ENCODE data around the gene SPEF2. TPM values are rescaled to one million over a fixed set of nuclear protein-coding genes. Genes with fewer than 3 reads are reported as not detected.

Gene SPEF2
- total and polyA plus RNA-seq, 9 of the 15 experiments (the other 6 are each of a cell fraction or from before 2014, with no cell fraction given) = 0.11 to 0.62 (median 0.20) TPM; not detected in 2

- FAIRE-seq (no peak), DNase-seq (ENCODE audit: extremely low read depth in 1 of 4, low spot score in 3 of 4) (no peak), ATAC-seq (no peak)
- H3K27ac ChIP-seq (ENCODE audit: extremely low read depth, low read depth, low read length) = no peak overlapping the region
- 0% methylated on average over 1 of the region's 1 CpG for WGBS (ENCODE audit: insufficient coverage, low coverage, missing lambda C conversion rate)
- H3K4me2 ChIP-seq (ENCODE audit: insufficient read depth, low read length) = no peak overlapping the region
- H3K9me3 ChIP-seq (replicated peaks; ENCODE audit: control insufficient read depth, insufficient read depth, low read depth, low read length) = no peaks in the 10 kb centered on the region
- H3K4me3 ChIP-seq = no peak overlapping the region
- intact Hi-C loops (cut with micrococcal nuclease) (no loop called here), in situ Hi-C loops (cut with MboI) (no loop called here)
- H4K20me1 ChIP-seq (replicated peaks; ENCODE audit: control insufficient read depth, insufficient read depth, low read length) = no peaks in the 10 kb centered on the region
- no peaks in the 10 kb centered on the region for H3K36me3 ChIP-seq (ENCODE audit: control insufficient read depth, insufficient read depth, low read length)
- H3K9me1 ChIP-seq (ENCODE audit: control insufficient read depth, insufficient read depth, low read length) = no peaks in the 10 kb centered on the region
- H3K9ac ChIP-seq (ENCODE audit: insufficient read depth in 1 of 2, low read depth in 2 of 2, low read length in 2 of 2) = no peak overlapping the region
- H3K27me3 ChIP-seq (ENCODE audit: control insufficient read depth in 2 of 2, insufficient read depth in 2 of 2, low read length in 2 of 2) = no peaks in the 10 kb centered on the region
- TF ChIP-seq SIX5 (IDR thresholded peaks at IDR 0.05; ENCODE audit: borderline replicate concordance in 1 of 2, insufficient read depth in 1 of 2, low read depth in 1 of 2, low read length in 2 of 2) (no peak), CHD1 (IDR thresholded peaks at IDR 0.05; ENCODE audit: low read length) (no peak), THRB (CRISPR knock-in tag; conservative IDR thresholded peaks at IDR 0.05) (no peak), ZNF133 (CRISPR knock-in tag; IDR thresholded peaks at IDR 0.05) (no peak), NCOR1 (IDR thresholded peaks at IDR 0.05) (no peak)
- H3K4me1 ChIP-seq (replicated peaks in 1 of 2; ENCODE audit: control insufficient read depth in 2 of 2, insufficient read depth in 2 of 2, low read length in 2 of 2) = no peaks in the 10 kb centered on the region
- CTCF ChIA-PET (ENCODE audit: low intra/inter-chr PET ratio) = no interaction called here
- no peak overlapping the region for H2AFZ ChIP-seq (ENCODE audit: low read depth, low read length)
- H3K79me2 ChIP-seq (ENCODE audit: control insufficient read depth, insufficient read depth, low read length) = no peaks in the 10 kb centered on the region
- POLR2A ChIA-PET = no interaction called here
- no TSS peak for BruUV-seq (replicated peaks)
Observed at GRCh38 chr5:35647128-35647527, 29.5 kb downstream of the SPEF2 start.

- ChIA-PET POLR2A (no interaction called here), CTCF (ENCODE audit: low intra/inter-chr PET ratio) (no interaction called here)
- DNase-seq (ENCODE audit: extremely low read depth in 1 of 4, low spot score in 3 of 4) (no peak), ATAC-seq (no peak), FAIRE-seq (no peak)
- H3K4me2 ChIP-seq (ENCODE audit: insufficient read depth, low read length) = no peak overlapping the region
- H3K4me1 ChIP-seq (replicated peaks in 1 of 2; ENCODE audit: control insufficient read depth in 2 of 2, insufficient read depth in 2 of 2, low read length in 2 of 2) = no peaks in the 10 kb centered on the region
- H2AFZ ChIP-seq (ENCODE audit: low read depth, low read length) = no peak overlapping the region
- in situ Hi-C loops (cut with MboI) = no loop called here
- no peaks in the 10 kb centered on the region for H3K79me2 ChIP-seq (ENCODE audit: control insufficient read depth, insufficient read depth, low read length)
- H3K36me3 ChIP-seq (ENCODE audit: control insufficient read depth, insufficient read depth, low read length) = no peaks in the 10 kb centered on the region
- H3K4me3 ChIP-seq = no peak overlapping the region
- H3K9me3 ChIP-seq (replicated peaks; ENCODE audit: control insufficient read depth, insufficient read depth, low read depth, low read length) = no peaks in the 10 kb centered on the region
- no peak overlapping the region for H3K9ac ChIP-seq (ENCODE audit: insufficient read depth in 1 of 2, low read depth in 2 of 2, low read length in 2 of 2)
- H3K27me3 ChIP-seq (ENCODE audit: control insufficient read depth in 2 of 2, insufficient read depth in 2 of 2, low read length in 2 of 2) = no peaks in the 10 kb centered on the region
- no peak overlapping the region for H3K27ac ChIP-seq (ENCODE audit: extremely low read depth, low read depth, low read length)
- no peaks in the 10 kb centered on the region for H3K9me1 ChIP-seq (ENCODE audit: control insufficient read depth, insufficient read depth, low read length)
- H4K20me1 ChIP-seq (replicated peaks; ENCODE audit: control insufficient read depth, insufficient read depth, low read length) = no peaks in the 10 kb centered on the region
- no TSS peak for BruUV-seq (replicated peaks)
- intact Hi-C loops (cut with micrococcal nuclease) = no loop called here
- WGBS (ENCODE audit: insufficient coverage, low coverage, missing lambda C conversion rate) = 5% methylated on average over 1 of the region's 1 CpG
- TF ChIP-seq ZNF395 (CRISPR knock-in tag; IDR thresholded peaks at IDR 0.05) (no peak), SMAD2 (IDR thresholded peaks at IDR 0.05; ENCODE audit: low read depth, low read length) (no peak), ATF7 (IDR thresholded peaks at IDR 0.05) (no peak)
- TF ChIP-seq, protein P1, sequence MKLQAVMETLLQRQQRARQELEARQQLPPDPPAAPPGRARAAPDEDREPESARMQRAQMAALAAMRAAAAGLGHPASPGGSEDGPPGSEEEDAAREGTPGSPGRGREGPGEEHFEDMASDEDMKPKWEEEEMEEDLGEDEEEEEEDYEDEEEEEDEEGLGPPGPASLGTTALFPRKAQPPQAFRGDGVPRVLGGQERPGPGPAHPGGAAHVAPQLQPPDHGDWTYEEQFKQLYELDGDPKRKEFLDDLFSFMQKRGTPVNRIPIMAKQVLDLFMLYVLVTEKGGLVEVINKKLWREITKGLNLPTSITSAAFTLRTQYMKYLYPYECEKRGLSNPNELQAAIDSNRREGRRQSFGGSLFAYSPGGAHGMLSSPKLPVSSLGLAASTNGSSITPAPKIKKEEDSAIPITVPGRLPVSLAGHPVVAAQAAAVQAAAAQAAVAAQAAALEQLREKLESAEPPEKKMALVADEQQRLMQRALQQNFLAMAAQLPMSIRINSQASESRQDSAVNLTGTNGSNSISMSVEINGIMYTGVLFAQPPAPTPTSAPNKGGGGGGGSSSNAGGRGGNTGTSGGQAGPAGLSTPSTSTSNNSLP (IDR thresholded peaks at IDR 0.05; ENCODE audit: borderline replicate concordance, low read depth, low read length) = no peak
Observed at GRCh38 chr5:35647712-35648111, 30.0 kb downstream of the SPEF2 start.
